Dermis blood vessel endothelial cell (primary cell): ENCODE results near the gene GALNT18. TPM values are rescaled to one million over a fixed set of nuclear protein-coding genes. Genes with fewer than 3 reads are reported as not detected.
"Not testable (repeated sequence)": the region's sequence is repeated elsewhere in the genome, so short reads cannot be mapped to it uniquely, and the experiment has no call there.

Experiments used
- DNase-seq: peaks from one replicate; pipeline ENCODE4 v3.0.0; 2010
- total RNA-seq: library from RNA; depleted of rRNA; stranded (reverse); fragments of >200 nt; gene quantifications from 2 replicates; pipeline ENCODE4 v1.2.3, GENCODE V29; 2014

GALNT18 gene
- total RNA-seq, 1 donor from 2014 or later = 213 TPM

DNA sequence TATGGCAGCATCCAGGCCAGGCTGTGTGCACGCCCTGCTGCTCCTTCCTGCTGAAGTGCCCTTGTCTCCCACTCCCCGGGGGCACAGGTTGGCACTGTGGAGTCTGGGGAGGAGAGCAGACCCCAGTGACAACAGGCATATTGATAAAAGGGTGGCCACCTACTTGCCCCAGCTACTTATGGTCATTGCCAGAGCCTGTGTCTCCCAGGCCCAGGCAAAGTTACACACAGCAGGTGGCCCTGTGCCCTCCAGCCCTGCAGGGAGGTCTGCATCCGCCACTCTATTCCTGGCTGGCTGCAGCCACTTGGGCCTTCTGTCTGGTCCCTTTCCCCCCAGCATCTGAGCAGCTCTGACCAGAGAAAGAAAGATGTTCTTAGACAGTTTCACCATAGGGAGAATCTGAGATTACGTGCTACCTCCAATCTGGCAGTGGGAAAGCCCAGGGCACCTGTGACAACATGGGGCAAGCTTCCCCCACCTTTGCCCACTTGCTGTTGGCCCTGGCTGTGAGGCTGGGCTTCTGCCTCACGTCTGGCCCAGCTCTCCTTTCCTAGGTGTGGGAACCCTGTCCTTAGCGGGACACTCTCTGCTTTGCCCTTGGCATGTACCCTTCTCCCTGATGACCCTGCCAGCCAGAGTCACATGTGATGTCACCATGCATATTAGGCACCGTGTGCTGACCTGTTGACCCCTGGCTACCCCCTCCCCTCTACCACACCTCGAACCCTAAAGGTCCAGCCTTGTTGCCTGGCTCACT, 243.4 kb downstream of the GALNT18 start:
- DNase-seq = no peak

DNA sequence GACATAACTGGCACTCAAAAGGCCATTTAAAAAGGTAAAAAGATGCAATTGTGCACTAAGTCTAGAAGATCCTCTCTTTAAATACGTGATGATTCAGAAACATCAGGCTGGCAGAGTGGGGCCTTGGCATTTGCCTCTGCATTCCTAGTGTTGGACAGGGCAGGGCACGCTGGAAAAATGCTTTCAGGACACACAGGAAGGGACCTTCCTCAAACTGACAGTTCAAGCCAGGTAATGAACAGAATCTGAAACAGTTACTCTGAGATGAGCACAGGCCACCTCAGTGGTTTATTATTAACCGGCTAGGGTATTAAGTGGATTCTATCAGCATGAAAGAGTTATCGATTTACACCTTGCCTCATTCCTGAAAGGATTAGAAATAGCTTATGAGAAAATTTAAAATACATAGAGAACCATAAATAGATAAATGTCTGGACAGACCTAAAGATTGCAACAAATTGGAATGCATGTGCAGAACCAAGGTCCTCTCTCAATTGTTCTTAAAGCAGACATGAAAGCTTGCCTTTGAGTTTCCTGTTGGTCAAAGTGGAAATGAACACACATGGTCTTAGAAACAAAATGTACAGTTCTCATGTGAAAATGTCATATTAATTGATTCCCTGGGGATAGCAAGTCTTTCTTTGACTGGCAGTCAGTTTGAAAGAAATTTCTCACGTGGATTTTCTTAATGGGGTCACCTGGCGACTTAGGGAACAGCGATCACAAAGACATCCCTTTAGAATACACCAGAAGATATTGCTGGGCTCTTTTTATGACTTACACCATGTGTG, 247.3 kb downstream of the GALNT18 start:
- no peak for DNase-seq

DNA sequence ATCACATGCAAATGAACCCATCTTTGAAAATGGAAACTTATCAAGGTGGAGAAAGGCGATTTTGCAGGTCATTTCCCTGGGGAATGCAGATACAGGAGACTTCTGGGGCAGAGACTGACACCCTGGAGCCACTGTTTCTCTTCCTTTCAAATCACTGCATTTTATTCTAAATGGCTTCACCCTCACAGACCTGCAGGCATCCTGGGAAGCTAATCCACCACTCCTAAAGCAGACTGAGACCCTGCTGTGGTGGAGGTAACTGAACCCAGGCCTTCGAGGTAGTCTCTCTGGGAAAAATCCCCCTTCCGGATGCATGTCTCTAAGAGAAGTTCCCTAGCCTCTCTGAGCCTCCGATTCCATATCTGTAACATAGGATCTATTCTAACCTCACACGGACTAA, 247.9 kb downstream of the GALNT18 start:
- DNase-seq = no peak

DNA sequence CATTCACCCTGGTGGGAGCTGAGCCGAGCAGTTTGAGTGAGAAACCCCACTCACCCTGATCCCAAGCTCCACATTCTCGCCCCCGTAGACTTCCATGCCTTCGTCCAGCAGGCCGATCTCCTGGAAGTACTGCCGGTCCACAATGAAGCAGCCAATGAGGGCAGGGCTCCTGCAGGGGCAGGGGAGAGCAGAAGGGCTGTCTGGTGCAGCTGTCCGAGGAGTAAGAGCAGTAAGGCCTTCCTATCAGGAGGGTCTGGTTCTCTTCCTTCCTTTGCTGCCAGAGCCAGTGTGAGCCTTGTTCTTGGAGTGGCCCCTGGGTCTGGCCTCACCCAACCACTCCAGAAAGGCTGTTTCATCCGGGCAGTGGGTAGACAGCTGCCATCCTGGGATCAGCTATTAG, 249.3 kb downstream of the GALNT18 start:
- DNase-seq = no peak

DNA sequence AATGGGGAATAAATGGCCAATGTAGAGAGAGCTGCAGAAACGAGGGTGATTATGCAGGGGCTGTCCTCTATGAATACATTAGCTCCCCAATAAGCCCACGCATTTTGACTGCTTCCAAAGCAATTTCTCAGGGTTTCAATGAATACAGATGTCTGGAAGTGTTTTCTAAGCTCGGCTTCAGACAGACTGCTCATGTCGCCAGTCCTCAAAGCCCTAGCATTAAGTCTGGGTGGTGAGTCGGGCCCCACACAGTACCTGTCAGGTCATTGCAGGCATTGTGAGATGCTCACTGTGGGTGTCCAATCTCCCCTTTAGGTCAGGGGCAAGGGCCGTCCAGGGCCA, 250.9 kb downstream of the GALNT18 start:
- DNase-seq = no peak

DNA sequence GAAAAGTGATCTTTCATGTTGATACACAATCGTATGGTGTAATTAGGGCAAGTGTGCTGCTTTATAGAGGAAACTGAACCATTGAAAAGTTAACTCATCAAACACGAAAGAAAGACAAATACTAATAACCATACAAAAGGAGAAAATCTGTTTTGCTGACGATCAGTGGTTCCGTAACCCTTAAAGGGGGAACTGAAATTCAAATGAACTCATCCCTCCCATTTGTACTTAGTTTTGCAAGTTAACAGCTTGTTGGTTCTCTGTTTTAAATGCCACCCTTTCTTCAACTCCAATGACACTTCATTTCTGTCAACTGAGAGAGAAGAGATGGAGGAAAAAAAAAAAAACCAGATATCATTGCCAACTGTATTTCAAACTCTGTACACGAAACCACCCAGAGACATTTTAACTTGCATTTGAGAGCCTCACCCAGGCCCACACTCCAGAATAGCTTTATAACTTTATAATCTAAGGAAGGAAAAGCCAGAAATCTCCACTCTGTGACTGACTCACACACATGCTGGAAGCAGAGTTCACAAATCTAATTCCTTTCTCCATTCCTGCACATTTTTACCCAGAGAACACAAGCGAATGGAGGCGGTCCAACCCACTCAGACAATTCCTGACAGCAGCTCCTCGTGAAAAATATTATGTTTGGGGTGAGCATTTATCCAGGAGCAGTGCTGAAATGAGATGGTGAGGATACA, 251.4 kb downstream of the GALNT18 start:
- DNase-seq = no peak

DNA sequence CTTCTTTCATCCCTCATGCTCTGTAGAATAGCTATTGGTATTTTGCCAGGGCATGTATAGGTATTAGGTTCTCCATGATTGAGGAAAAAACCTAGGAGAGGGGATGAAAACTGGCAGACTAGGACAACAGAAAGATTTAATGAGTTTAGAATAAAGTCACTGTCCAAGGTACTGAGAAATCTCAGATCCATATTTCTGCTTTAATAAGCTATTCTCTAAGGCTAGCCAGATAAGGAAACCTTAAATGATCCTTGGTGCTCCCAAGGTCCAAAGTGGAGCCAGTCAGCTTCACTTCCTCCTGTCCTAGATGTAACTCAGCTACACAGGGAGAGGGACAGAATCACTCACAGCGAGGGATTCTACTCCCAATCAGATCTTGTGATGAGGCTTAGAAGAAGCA, 255.0 kb downstream of the GALNT18 start:
- peak; percentile 34 for DNase-seq

DNA sequence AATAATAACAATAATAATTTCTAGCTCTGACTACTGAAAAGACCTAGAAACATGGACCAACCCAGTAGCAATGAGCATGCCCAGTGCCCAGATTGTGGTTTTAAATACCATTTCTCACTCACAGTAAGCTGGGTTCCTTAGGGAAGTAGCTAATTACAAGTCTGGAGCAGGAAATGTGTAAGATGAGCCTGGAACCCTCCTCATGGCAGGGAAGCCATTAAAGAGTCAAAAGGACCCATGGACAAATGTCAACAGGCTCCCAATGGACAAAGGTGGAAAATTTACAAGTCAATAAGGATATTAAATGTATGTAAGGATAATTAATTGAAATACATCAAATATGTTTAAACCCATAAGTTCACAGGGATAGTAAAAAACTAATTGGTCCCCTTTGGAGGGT, 258.1 kb downstream of the GALNT18 start:
- no peak for DNase-seq

DNA sequence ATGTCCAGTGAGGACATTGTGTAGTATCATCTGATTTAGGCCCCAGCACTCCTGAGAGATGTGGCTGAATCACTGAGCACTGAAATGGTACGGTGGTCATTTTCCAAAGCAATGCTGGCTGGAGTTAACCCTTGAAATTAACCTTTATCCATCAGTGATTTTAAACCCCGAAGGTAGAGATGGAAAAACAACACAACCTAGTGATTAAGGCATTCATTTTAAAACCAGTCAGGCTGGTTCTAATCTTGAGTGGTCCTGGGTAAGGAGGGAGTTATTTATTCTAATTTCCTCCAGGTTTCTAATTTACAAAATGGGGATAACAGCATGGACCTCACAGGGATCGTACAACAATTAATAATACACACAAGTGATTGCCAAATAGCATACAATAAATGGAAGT, 262.2 kb downstream of the GALNT18 start:
- no peak for DNase-seq

DNA sequence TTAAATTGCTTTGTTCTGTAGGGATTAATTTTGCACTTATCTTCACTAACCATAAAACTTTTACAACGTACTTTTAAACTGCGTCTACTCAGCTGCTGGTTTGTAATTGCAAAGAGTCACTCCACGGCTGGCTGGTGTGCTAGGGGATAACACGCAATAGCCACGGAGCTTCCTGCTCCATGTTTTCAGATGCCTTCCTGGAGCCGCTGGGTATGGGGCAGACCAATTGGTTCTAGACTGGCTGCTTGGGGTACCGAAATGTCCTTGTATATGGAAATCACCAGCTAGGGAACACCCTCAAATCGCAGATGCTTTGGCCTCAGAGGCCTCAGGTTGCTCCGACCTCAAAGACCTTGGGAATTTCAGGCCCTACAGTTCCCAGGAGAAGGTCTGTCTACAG, 265.0 kb downstream of the GALNT18 start:
- no peak for DNase-seq

DNA sequence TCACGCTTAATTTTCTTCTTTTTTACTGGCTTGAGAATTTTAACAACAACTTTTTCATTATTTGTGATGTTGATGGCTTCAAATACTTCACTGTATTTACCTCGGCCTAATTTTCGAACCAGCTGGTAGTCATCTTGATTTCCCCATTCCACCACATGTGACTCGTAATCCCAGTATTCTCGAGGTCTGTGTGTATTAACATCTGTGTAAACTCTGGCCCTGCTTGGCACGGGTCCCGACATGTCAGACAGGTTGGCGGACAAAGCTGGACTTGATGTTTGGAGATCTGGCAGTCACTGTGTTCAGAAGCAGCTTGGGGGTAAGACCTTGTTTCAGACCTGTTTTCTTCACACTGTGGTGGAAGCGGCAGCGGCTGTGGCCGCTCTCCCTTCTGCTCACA, 268.9 kb downstream of the GALNT18 start, which contains the start of gene CSNK2A3:
TSS of gene CSNK2A3 (minus strand) at position 373 of the 400 bp plus-strand sequence. CDS start at position 242, 131 bp downstream.
- DNase-seq = not testable (repeated sequence)

DNA sequence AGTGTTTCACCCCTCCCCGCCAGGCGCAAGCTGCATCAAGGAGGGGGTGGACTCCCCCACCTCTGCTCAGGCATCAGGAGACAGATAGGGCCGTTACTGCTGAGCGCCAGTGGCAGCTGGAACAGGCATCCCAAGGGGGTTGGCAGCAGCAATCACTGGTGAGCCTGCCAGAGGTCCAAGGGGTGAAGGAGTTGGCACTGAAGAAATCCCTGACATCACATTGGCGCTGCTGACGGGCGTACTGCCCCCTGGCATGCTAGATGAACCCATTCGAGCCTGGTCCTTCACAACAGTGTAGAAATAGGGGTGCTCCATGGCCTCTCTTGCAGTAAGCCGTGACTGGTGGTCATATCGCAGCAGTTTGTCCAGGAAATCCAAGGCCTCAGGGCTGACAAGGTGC, 270.0 kb downstream of the GALNT18 start:
- DNase-seq = not testable (repeated sequence)

DNA sequence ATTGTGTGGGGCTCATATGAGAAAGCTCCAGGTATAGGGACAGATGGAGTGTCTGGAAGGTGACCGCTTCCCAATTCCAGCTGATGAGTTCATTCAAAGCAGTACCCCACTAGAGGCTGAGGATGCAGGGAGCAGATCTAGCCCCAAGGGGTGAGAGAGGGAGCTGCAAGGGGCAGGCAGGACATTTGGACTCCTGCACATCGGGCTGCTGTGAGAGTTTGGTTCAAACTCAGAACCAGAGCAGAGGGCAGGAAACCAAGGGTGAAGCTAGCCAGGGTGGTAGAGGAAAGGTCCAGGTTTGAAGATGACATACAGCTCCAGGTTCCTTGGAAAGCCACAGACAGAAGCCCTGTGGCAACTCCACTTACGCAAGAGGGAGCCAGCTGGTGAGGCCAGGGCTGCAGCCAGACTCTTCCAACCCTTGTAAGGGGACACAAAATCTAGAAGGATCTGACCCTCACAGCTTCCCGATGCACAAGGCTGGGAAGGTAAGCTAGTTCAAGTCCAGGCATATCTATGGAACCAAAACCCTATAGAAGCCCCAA, 270.7 kb downstream of the GALNT18 start:
- no peak for DNase-seq

DNA sequence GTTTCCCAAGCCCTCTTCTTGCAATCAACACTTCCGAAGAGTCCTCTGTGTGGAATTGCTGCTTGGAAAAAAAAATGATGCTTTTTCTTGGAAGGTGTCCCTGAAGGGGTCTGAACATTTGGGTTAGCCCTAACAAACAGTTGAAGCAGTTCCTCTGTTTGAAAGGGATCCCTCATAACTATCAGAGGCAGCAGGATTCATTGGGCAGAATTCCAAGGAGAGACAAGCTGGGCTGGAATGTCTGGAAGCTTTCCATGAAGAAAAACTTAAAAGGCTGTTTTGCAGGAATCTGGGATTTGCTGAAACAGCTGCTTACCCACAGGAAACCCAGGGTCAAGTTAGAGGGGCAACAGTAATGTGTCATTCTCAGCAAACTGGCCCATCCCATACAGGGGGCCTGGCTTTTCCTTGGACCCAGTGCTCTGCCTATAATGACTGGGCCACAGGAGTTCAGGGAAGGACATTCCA, 271.9 kb downstream of the GALNT18 start:
- DNase-seq = peak; percentile 89

DNA sequence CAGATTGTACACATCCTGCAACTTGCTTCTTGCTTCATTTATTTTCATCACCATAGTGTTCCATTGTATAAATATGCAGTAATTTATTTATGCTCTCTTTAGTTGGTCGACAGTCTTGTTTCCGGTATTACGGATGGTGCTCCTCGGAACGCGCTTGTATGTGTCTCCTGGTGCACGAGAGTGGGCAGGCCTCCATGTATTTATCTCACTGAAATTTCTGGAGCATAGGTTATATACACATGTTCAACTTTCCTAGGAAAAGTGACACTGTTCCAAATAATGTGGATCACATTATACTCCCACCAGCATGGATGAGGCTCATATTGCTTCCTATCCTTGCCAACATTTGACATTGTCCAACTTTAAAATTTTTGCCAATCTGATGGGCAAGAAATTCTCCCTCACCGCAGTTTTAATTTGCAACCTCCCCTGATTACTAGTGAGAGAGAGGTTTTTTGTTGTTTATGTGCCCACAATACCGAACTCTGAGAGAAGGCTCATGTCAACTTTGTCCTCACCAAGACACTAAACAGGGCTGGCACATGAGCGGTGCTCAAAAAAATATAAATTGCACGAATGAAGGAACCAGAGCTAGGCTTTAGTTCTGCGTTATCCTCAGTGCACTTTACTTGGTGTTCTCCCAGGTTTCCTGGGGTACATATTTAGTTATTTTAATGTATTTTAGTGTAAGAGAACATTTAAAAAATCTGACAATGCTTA, 272.5 kb downstream of the GALNT18 start:
- peak; percentile 42 for DNase-seq

DNA sequence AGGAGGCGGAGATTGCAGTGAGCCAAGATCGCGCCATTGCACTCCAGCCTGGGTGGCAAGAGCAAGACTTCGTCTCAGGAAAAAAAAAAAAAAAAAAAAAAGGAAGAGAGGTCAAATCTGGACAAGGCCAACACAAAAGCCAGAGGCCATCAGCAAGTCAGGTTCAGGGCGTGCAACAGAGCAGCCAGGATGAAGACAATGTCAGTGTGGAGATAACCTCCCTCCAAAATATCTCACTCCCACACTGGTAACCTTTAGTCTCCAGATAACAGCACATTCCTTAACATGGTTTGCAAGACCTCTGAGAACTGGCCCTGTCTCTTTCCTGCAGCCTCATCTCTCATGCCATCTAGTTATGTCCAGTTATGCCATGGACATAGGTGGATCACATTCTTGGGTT, 273.5 kb downstream of the GALNT18 start:
- no peak for DNase-seq

DNA sequence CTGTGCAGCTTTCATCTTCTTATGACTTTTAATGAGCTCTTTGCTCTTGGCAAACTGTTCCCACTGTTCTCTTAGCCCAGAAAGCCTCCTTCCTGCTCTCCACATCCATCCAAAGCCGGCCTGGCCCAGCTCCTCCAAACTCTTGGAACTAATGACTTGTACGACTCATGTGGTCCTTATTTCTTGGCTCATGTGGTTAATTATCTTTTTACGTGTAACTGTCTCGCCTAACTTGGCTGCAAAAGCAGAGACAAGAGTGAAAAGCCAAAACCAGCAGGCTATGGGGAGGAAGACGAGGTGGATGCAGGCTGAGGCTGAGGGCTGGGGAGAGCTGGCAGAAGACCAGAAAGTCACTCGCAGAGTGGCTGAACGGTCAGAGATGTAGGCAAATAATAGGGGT, 274.2 kb downstream of the GALNT18 start:
- DNase-seq = peak; percentile 9

DNA sequence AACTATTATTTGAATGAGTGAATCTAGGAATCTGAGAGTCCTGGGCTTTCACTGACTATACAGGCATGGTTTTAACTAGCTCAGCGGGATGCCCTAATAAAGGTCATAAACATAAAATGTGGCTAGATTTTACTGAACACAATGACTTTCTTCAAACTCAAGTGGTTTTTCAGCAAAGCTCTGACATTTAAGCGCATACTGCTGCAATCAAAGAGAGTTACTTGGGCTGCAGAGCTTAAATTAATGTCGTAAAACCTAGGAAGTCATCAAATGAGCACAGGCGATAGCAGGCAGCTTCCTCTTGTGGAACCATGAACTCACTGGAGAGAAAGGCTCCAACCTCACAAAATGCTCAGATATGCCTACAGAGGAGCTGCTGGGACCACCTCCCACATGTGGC, 275.5 kb downstream of the GALNT18 start:
- no peak for DNase-seq

DNA sequence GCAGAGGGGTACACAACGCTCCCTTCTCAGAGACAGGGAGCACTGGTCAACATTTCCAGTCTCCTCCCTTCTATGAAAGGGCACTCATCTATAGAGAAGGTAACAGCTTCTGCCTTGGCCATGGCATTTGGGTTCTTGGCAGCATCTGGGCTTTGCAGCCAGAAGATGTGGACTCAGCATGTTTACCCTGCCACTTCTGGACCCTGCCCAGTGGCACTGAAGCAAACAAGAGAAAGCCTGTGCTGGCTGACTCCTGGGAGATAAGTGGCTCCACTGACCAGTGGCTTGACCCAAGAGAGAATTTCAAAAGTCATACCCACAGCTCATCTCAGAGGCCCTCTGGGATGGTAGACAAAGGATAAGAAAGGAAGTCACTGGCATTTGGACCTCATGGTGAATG, 276.7 kb downstream of the GALNT18 start:
- no peak for DNase-seq

DNA sequence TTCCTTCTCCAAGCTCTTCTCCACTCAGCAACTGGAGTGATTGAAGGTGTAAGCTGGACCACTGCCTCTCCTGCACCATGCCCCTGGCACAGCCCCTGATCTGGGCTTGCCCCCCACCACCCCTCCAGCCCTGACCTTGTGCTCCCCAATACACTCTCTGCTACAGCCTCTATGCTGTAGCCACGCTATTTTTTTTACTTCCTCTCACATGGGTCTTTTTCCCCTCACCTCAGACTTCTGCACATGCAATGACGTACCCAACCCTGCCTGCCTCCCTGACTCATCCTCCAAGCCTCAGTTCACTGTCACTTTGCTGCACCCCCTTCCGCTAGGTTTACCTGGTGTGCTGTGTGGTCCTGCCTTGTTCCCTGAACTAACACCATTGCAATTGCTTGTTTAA, 277.8 kb downstream of the GALNT18 start:
- DNase-seq = no peak

DNA sequence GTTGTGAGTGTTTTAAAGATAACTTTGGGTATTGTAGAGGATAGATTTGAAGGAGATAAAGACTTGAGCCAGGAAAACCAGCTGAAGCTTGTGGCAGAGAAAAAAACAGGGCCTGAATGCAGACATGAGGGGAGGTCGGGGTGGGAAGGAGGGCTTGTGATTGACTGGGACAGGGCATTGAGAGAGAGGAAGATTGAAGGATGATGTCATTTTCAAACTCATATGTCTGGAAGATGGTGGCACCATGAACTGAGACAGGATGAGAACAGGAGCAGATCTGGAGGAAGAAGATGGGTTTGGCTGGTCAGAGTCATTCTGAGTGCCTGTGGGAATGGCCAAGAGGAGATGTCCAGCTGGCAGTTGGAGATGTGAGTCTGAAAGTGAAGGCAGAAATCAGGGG, 283.5 kb downstream of the GALNT18 start:
- no peak for DNase-seq

DNA sequence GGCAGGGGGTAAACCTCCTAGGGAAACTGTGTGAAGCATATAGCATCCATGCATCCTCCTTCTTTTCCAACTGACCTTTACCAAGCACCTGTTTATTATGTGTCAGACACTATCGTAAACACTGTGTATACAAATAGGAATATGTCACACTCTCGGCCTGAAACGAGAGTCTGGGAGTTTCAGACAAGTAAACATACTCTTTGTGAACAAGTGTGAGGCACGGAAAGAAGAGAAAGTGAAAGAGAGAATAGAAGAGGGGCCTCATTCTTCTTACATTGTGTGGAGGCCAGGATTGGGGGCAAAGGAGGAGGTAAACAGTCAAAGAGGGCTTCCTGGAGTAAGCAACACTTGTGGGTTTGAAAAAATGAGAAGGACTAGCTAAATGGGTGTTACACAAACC, 285.1 kb downstream of the GALNT18 start:
- DNase-seq = no peak
